HepG2 (cell line): Measurements from ENCODE around the gene BCAS3. TPM values are rescaled to one million over a fixed set of nuclear protein-coding genes. Genes with fewer than 3 reads are reported as not detected.
A peak's percentile ranks its signal among the peaks of the same experiment; 100 is the strongest.

Experiments
- CEBPB ChIP-seq: IDR thresholded peaks from 2 replicates; pipeline ENCODE4 v1.6.1; 2011; ENCODE audit warnings: low read depth, low read length, improper control_type of control experiment, borderline replicate concordance
- MED8 ChIP-seq: sonication (generic); formaldehyde crosslinking; IDR thresholded peaks from 2 replicates; pipeline ENCODE4 v1.8.1; 2023; ENCODE audit warnings: mild to moderate bottlenecking, missing genetic modification reagents; ENCODE audit not compliant: insufficient replicate concordance
- MEIS2 ChIP-seq: sonication (generic); formaldehyde crosslinking; IDR thresholded peaks from 2 replicates; pipeline ENCODE4 v1.9.0; 2021; ENCODE audit warnings: mild to moderate bottlenecking, missing genetic modification reagents
- NFIB ChIP-seq: sonication (generic); formaldehyde crosslinking; IDR thresholded peaks from 2 replicates; pipeline ENCODE4 v1.9.0; 2021; ENCODE audit warnings: missing genetic modification reagents, mild to moderate bottlenecking, borderline replicate concordance
- PHF21A ChIP-seq: sonication (generic); formaldehyde crosslinking; IDR thresholded peaks from 2 replicates; pipeline ENCODE4 v1.5.0; 2020; ENCODE audit warnings: mild to moderate bottlenecking, missing genetic modification reagents
- PHF8 ChIP-seq: sonication (generic); formaldehyde crosslinking; IDR thresholded peaks from 2 replicates; pipeline ENCODE4 v1.5.0; 2020; ENCODE audit warnings: missing genetic modification reagents
- XRCC5 ChIP-seq: fragments of 200-400 bp; formaldehyde crosslinking; optimal IDR thresholded peaks from 2 replicates; pipeline ENCODE3; 2017; ENCODE audit warnings: mild to moderate bottlenecking, low read length
- ZBTB21 ChIP-seq: sonication (generic); formaldehyde crosslinking; IDR thresholded peaks from 2 replicates; pipeline ENCODE4 v1.4.0; 2020; ENCODE audit warnings: missing genetic modification reagents
- ZKSCAN1 ChIP-seq: fragments of 150-350 bp; IDR thresholded peaks from 2 replicates; pipeline ENCODE4 v1.6.1; 2014; ENCODE audit warnings: low read length
- ZNF383 ChIP-seq: sonication (generic); formaldehyde crosslinking; IDR thresholded peaks from 2 replicates; pipeline ENCODE4 v1.4.0; 2020; ENCODE audit warnings: missing genetic modification reagents, mild to moderate bottlenecking, borderline replicate concordance
- ZNF619 ChIP-seq: sonication (generic); formaldehyde crosslinking; IDR thresholded peaks from 2 replicates; pipeline ENCODE4 v1.4.0; 2020; ENCODE audit warnings: mild to moderate bottlenecking, missing genetic modification reagents
- polyA plus RNA-seq, 8 experiments: library from polyadenylated mRNA; depleted of rRNA in 3 of 8; stranded (reverse) in 7 of 8; unstranded in 1 of 8; fragments of >200 nt; fragmentation: Illumina TruSeq in 4 of 8; extraction: Trizol in 4 of 8; gene quantifications; 2 replicates each; pipeline versions ENCODE4 v1.2.1 to v1.2.3, GENCODE V29; 2011 to 2016; ENCODE audit warnings: low read depth in 4 of 8, missing spikeins in 1 of 8, mixed read lengths in 1 of 8; ENCODE audit not compliant: insufficient read depth in 1 of 8
- total RNA-seq, 5 experiments: library from RNA; depleted of rRNA; stranded (reverse); fragments of >200 nt; fragmentation: Illumina TruSeq; extraction: Trizol; gene quantifications; 2 replicates each; pipeline ENCODE4 v1.2.3, GENCODE V29; 2016; ENCODE audit warnings: low read depth in 1 of 5
- TF ChIP-seq, protein P1 (sequence below): IDR thresholded peaks from 2 replicates; pipeline ENCODE4 v1.6.1; 2016; ENCODE audit warnings: low read depth, borderline replicate concordance
- TF ChIP-seq, protein P2 (sequence below): sonication (generic); formaldehyde crosslinking; IDR thresholded peaks from 2 replicates; pipeline ENCODE4 v1.8.1; 2022; ENCODE audit warnings: mild to moderate bottlenecking, missing genetic modification reagents
- TF ChIP-seq, protein P3 (sequence below): sonication (generic); formaldehyde crosslinking; IDR thresholded peaks from 2 replicates; pipeline ENCODE4 v1.5.0; 2020; ENCODE audit warnings: mild to moderate bottlenecking, missing genetic modification reagents
- TF ChIP-seq, protein P4 (sequence below): sonication (generic); formaldehyde crosslinking; IDR thresholded peaks from 2 replicates; pipeline ENCODE4 v1.5.0; 2020; ENCODE audit warnings: mild to moderate bottlenecking, missing genetic modification reagents, borderline replicate concordance
- TF ChIP-seq, protein P5 (sequence below): sonication (generic); formaldehyde crosslinking; IDR thresholded peaks from 2 replicates; pipeline ENCODE4 v1.8.0; 2022; ENCODE audit warnings: mild to moderate bottlenecking, missing genetic modification reagents, moderate library complexity

The BCAS3 gene
- total and polyA plus RNA-seq, 2 of the 13 experiments (the other 11 are each of a cell fraction or from before 2014, with no cell fraction given): 10.7 to 11.2 TPM

DNA sequence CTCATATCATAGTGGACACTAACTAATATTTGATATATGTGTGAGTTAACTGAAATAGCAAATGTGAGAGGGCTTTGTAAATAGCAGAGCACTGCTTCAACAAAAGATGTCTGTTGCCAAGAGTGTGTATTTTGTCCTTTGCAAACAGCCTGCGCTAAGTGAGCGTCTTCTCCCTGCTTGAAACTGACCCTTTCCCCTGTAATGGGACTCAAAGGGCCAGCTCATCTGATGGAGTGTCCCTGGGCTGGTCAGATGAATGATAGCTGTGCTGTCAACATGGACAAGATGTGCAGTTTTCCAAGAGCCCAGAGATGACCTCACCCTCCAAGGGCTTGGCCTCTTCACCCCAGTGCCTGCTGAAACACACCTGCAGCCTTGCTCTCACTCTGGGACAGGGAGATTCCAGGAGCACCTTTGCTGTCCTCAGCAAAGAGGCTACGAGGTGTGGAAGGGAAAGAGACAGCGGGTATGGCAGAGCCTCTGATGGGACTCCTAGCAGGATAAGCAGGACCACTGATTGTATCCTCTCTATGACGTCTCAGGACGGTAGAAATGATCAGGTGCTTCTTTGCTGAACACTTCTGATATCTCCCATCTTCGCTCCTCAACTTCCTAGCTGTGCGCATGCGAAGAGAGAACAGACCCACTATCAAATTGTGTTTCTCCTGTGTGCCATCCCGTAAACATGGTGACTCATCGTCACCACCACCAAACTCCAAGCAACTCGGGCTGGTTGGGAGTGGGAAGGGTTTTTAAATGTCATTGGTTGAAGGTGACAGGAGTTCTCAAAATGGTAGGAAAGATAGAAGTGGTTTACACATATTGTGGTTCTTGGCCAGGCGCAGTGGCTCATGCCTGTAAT, 686.2 kb downstream of the BCAS3 start (continued):
- no peak for TF ChIP-seq ZKSCAN1
- TF ChIP-seq, protein P1, sequence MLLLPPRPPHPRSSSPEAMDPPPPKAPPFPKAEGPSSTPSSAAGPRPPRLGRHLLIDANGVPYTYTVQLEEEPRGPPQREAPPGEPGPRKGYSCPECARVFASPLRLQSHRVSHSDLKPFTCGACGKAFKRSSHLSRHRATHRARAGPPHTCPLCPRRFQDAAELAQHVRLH: peak; percentile 69; the same call in 1 of the 2 replicates
- TF ChIP-seq, protein P2, sequence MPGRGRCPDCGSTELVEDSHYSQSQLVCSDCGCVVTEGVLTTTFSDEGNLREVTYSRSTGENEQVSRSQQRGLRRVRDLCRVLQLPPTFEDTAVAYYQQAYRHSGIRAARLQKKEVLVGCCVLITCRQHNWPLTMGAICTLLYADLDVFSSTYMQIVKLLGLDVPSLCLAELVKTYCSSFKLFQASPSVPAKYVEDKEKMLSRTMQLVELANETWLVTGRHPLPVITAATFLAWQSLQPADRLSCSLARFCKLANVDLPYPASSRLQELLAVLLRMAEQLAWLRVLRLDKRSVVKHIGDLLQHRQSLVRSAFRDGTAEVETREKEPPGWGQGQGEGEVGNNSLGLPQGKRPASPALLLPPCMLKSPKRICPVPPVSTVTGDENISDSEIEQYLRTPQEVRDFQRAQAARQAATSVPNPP (CRISPR knock-in tag): no peak
- TF ChIP-seq, protein P3, sequence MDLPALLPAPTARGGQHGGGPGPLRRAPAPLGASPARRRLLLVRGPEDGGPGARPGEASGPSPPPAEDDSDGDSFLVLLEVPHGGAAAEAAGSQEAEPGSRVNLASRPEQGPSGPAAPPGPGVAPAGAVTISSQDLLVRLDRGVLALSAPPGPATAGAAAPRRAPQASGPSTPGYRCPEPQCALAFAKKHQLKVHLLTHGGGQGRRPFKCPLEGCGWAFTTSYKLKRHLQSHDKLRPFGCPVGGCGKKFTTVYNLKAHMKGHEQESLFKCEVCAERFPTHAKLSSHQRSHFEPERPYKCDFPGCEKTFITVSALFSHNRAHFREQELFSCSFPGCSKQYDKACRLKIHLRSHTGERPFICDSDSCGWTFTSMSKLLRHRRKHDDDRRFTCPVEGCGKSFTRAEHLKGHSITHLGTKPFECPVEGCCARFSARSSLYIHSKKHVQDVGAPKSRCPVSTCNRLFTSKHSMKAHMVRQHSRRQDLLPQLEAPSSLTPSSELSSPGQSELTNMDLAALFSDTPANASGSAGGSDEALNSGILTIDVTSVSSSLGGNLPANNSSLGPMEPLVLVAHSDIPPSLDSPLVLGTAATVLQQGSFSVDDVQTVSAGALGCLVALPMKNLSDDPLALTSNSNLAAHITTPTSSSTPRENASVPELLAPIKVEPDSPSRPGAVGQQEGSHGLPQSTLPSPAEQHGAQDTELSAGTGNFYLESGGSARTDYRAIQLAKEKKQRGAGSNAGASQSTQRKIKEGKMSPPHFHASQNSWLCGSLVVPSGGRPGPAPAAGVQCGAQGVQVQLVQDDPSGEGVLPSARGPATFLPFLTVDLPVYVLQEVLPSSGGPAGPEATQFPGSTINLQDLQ (CRISPR knock-in tag): no peak
- TF ChIP-seq MED8: peak; percentile 68
- no peak; the same call in 1 of the 2 replicates for TF ChIP-seq PHF8
- TF ChIP-seq, protein P4, sequence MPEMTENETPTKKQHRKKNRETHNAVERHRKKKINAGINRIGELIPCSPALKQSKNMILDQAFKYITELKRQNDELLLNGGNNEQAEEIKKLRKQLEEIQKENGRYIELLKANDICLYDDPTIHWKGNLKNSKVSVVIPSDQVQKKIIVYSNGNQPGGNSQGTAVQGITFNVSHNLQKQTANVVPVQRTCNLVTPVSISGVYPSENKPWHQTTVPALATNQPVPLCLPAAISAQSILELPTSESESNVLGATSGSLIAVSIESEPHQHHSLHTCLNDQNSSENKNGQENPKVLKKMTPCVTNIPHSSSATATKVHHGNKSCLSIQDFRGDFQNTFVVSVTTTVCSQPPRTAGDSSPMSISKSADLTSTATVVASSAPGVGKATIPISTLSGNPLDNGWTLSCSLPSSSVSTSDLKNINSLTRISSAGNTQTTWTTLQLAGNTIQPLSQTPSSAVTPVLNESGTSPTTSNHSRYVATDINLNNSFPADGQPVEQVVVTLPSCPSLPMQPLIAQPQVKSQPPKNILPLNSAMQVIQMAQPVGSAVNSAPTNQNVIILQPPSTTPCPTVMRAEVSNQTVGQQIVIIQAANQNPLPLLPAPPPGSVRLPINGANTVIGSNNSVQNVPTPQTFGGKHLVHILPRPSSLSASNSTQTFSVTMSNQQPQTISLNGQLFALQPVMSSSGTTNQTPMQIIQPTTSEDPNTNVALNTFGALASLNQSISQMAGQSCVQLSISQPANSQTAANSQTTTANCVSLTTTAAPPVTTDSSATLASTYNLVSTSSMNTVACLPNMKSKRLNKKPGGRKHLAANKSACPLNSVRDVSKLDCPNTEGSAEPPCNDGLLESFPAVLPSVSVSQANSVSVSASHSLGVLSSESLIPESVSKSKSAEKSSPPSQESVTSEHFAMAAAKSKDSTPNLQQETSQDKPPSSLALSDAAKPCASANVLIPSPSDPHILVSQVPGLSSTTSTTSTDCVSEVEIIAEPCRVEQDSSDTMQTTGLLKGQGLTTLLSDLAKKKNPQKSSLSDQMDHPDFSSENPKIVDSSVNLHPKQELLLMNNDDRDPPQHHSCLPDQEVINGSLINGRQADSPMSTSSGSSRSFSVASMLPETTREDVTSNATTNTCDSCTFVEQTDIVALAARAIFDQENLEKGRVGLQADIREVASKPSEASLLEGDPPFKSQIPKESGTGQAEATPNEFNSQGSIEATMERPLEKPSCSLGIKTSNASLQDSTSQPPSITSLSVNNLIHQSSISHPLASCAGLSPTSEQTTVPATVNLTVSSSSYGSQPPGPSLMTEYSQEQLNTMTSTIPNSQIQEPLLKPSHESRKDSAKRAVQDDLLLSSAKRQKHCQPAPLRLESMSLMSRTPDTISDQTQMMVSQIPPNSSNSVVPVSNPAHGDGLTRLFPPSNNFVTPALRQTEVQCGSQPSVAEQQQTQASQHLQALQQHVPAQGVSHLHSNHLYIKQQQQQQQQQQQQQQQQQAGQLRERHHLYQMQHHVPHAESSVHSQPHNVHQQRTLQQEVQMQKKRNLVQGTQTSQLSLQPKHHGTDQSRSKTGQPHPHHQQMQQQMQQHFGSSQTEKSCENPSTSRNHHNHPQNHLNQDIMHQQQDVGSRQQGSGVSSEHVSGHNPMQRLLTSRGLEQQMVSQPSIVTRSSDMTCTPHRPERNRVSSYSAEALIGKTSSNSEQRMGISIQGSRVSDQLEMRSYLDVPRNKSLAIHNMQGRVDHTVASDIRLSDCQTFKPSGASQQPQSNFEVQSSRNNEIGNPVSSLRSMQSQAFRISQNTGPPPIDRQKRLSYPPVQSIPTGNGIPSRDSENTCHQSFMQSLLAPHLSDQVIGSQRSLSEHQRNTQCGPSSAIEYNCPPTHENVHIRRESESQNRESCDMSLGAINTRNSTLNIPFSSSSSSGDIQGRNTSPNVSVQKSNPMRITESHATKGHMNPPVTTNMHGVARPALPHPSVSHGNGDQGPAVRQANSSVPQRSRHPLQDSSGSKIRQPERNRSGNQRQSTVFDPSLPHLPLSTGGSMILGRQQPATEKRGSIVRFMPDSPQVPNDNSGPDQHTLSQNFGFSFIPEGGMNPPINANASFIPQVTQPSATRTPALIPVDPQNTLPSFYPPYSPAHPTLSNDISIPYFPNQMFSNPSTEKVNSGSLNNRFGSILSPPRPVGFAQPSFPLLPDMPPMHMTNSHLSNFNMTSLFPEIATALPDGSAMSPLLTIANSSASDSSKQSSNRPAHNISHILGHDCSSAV (CRISPR knock-in tag): no peak
- TF ChIP-seq ZNF619 (CRISPR knock-in tag): no peak
- TF ChIP-seq MEIS2 (CRISPR knock-in tag): peak; percentile 88
- TF ChIP-seq, protein P5, sequence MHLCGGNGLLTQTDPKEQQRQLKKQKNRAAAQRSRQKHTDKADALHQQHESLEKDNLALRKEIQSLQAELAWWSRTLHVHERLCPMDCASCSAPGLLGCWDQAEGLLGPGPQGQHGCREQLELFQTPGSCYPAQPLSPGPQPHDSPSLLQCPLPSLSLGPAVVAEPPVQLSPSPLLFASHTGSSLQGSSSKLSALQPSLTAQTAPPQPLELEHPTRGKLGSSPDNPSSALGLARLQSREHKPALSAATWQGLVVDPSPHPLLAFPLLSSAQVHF (CRISPR knock-in tag): no peak
- no peak for TF ChIP-seq CEBPB
- peak; percentile 87 for TF ChIP-seq PHF21A (CRISPR knock-in tag)
- TF ChIP-seq ZBTB21 (CRISPR knock-in tag): no peak; the same call in 1 of the 2 replicates
- TF ChIP-seq XRCC5: peak; percentile 76
- no peak for TF ChIP-seq ZNF383 (CRISPR knock-in tag)
- TF ChIP-seq NFIB (CRISPR knock-in tag): no peak
